SU-DHL-6 (cell line): ENCODE results near the gene FAM3B.

Experiments used
- EZH2phosphoT487 ChIP-seq: fragments of 200-600 bp; sonication (generic), shearing (Covaris generic); conservative IDR thresholded peaks from 2 replicates; pipeline ENCODE4 v1.6.1; 2018; ENCODE audit warnings: mild to moderate bottlenecking, antibody characterized with exemption, low read length, moderate library complexity, mixed read lengths
- TF ChIP-seq, protein P1 (sequence below): fragments of 200-600 bp; sonication (generic); IDR thresholded peaks from one replicate; pipeline ENCODE4 v1.5.1; 2017; ENCODE audit warnings: antibody characterized with exemption, mild to moderate bottlenecking, low read length, moderate library complexity; ENCODE audit not compliant: insufficient read depth, poor library complexity, severe bottlenecking

DNA sequence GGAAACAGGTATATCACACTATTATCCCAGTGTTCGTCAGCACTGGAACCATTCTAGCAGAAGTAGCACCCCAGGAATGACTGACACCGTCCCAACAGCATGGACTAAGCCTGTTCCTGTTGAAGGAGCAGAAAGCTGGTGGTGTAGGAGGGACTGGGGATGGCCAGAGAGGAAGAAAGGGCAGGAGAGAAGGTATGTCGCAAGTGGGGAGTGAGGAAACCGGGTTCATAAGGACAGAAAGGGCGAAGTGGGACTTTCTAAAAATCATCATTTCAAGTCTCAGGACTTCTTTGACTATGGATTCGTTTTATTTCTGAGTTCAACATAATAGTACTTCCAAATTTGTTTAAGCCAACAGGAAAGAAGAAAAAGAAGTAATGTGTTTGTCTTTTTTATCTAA lies 89.7 kb downstream of the FAM3B start:
- TF ChIP-seq, protein P1, sequence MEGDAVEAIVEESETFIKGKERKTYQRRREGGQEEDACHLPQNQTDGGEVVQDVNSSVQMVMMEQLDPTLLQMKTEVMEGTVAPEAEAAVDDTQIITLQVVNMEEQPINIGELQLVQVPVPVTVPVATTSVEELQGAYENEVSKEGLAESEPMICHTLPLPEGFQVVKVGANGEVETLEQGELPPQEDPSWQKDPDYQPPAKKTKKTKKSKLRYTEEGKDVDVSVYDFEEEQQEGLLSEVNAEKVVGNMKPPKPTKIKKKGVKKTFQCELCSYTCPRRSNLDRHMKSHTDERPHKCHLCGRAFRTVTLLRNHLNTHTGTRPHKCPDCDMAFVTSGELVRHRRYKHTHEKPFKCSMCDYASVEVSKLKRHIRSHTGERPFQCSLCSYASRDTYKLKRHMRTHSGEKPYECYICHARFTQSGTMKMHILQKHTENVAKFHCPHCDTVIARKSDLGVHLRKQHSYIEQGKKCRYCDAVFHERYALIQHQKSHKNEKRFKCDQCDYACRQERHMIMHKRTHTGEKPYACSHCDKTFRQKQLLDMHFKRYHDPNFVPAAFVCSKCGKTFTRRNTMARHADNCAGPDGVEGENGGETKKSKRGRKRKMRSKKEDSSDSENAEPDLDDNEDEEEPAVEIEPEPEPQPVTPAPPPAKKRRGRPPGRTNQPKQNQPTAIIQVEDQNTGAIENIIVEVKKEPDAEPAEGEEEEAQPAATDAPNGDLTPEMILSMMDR, result no peak
- TF ChIP-seq EZH2phosphoT487, result no peak
